WI38 (cell line): ENCODE data around the gene SLC22A1.
"Not testable (repeated sequence)": the region's sequence is repeated elsewhere in the genome, so short reads cannot be mapped to it uniquely, and the experiment has no call there.

Source experiments
- H3K4me3 ChIP-seq: 2 replicates; pipeline ENCODE4 v1.5.1; 2011; ENCODE audit warnings: low read depth, mild to moderate bottlenecking, control low read depth, low read length
- CTCF ChIP-seq: IDR thresholded peaks from 2 replicates; pipeline ENCODE4 v1.5.1; 2012; ENCODE audit warnings: low read depth, mild to moderate bottlenecking, control low read depth, low read length

The SLC22A1 gene

GRCh38 chr6:160137130-160137988 lies 15.7 kb downstream of the SLC22A1 start:
- no peak overlapping the region for H3K4me3 ChIP-seq
- no peak for TF ChIP-seq CTCF

GRCh38 chr6:160137989-160138835 lies 16.6 kb downstream of the SLC22A1 start:
- no peak overlapping the region for H3K4me3 ChIP-seq
- TF ChIP-seq CTCF, result peak; percentile 68

DNA sequence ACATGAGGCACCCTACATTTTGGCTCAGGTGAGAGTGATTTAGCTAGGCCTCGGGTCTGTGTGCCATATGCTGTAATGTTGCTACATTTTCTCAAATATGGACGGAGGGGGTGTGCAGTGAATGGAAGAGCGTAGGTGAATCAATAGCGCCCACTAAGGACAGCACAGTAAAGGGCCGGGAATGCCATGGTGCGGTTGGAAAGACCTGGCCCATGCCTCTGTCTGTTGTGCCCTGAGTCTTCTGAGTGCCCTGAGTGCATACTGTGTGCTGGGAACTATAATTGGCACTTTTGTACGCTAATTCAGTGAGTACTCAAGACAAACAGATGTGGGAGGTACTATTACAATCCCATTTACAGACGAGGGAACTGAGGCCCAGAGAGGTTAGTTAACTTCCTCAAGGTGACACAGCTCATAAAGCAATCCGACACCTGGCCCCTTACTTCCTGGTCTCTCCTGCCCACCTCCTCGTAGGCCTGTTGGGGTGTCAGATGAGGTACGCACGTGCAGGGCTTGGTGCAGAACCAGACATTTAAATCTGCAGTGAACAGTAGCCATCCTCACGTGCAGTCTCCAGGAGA lies 17.3 kb downstream of the SLC22A1 start:
- H3K4me3 ChIP-seq, result no peak overlapping the region
- TF ChIP-seq CTCF, result no peak

DNA sequence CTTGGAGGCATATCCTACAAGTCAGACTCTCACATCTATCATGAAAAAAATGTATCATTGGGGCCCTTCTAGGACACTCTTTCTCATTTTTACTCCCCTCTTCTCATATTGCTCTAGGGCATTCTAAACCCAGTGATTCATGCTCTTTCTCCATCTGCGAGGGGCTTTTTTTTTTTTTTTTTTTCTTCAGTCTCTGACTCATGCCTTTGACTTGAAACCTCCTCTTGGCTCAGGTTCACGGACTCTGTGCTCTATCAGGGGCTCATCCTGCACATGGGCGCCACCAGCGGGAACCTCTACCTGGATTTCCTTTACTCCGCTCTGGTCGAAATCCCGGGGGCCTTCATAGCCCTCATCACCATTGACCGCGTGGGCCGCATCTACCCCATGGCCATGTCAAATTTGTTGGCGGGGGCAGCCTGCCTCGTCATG lies 17.8 kb downstream of the SLC22A1 start:
- TF ChIP-seq CTCF, result no peak
- no peak overlapping the region for H3K4me3 ChIP-seq

DNA sequence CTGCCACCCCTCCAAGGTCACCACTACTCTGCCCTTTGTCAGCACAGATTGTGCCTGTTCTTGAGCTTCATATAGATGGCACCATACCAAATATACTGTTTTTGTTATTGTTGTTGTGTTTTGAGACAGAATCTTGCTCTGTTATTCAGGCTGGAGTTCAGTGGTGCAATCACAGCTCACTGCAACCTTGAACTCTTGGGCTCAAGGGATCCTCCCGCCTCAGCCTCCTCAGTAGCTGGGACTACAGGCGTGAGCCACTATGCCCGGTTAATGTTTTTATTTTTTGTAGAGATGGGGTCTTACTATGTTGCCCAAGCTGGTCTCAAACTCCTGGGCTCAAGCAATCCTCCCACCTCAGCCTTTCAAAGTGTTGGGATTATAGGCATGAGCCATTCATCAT lies 18.9 kb downstream of the SLC22A1 start:
- not testable (repeated sequence) for H3K4me3 ChIP-seq

DNA sequence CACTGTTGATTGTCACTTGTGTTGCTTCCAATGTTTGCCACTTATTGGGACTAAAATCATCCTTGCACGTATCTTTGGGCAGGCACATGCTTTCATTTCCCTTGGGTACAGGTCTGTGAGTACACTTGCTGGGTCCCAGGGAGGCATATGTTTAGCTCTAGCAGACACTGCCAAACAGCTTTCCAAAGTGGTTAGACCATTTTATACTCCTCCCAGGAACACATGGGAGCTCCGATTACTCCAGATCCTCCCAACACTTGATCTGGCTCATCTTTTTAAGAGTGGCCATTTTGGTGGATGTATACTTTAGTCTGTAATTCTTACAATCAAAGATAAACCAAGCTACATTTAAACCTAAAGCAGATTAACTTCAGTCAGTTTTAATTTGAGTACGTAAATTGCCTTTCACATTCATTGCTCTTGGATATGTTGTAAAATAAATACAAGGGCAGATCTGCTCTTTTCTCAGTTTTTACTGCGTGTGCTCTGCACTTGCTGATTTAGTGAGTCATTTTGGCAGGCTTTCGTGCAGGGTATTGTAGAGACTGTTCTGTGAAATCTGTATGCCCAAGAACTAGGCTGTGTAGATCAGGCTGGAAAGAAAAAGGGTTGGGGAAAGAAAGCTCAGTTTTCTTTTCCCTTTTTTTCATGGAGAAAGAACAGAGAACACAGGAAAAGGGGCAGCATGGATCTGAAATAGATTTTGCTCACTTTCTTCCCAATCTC lies 19.5 kb downstream of the SLC22A1 start:
- H3K4me3 ChIP-seq, result no peak overlapping the region
- TF ChIP-seq CTCF, result no peak

- H3K4me3 ChIP-seq, result no peak overlapping the region
- TF ChIP-seq CTCF, result no peak
Measured at GRCh38 chr6:160142115-160142715, 20.6 kb downstream of the SLC22A1 start.
